ENCODE results near the gene KLB. TPM values are rescaled to one million over a fixed set of nuclear protein-coding genes. Genes with fewer than 3 reads are reported as not detected.
"Not testable (repeated sequence)": the region's sequence is repeated elsewhere in the genome, so short reads cannot be mapped to it uniquely, and the experiment has no call there.

Gene KLB
- total RNA-seq, 2 donors from 2014 or later: 0.09 TPM; not detected in 1

- TF ChIP-seq, protein P1, sequence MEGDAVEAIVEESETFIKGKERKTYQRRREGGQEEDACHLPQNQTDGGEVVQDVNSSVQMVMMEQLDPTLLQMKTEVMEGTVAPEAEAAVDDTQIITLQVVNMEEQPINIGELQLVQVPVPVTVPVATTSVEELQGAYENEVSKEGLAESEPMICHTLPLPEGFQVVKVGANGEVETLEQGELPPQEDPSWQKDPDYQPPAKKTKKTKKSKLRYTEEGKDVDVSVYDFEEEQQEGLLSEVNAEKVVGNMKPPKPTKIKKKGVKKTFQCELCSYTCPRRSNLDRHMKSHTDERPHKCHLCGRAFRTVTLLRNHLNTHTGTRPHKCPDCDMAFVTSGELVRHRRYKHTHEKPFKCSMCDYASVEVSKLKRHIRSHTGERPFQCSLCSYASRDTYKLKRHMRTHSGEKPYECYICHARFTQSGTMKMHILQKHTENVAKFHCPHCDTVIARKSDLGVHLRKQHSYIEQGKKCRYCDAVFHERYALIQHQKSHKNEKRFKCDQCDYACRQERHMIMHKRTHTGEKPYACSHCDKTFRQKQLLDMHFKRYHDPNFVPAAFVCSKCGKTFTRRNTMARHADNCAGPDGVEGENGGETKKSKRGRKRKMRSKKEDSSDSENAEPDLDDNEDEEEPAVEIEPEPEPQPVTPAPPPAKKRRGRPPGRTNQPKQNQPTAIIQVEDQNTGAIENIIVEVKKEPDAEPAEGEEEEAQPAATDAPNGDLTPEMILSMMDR (conservative IDR thresholded peaks at IDR 0.05): peak; percentile 40
- H3K36me3 ChIP-seq (ENCODE audit: control insufficient read depth, insufficient read depth, low read length): no peaks in the 10 kb centered on the region
- 84 to 88% methylated on average over 1 to 4 of the region's 5 CpGs for WGBS, 2 experiments (ENCODE audit: insufficient coverage in 1 of 2, insufficient read length in 1 of 2)
- DNase-seq: no peak
- no peak overlapping the region for H3K27ac ChIP-seq (ENCODE audit: low read depth, low read length)
- H3K4me3 Mint-ChIP-seq: no peak overlapping the region
- H3K4me1 ChIP-seq (ENCODE audit: control insufficient read depth, insufficient read depth, low read length): no peaks in the 10 kb centered on the region
- no peaks in the 10 kb centered on the region for H3K27me3 Mint-ChIP-seq (ENCODE audit: insufficient read depth)
- no peak overlapping the region for H3K4me3 ChIP-seq (ENCODE audit: low read length)
- no peaks in the 10 kb centered on the region for H3K36me3 Mint-ChIP-seq (ENCODE audit: low read depth)
- H3K4me1 Mint-ChIP-seq: peaks cover 6% of the 10 kb centered on the region
- H3K9me3 ChIP-seq (ENCODE audit: control insufficient read depth, low read length): no peaks in the 10 kb centered on the region
- H3K9ac ChIP-seq (ENCODE audit: extremely low read depth, low read length, poor library complexity, severe bottlenecking): no peak overlapping the region
- H3K9me3 Mint-ChIP-seq: no peaks in the 10 kb centered on the region
- H3K27ac Mint-ChIP-seq: no peak overlapping the region
- no peaks in the 10 kb centered on the region for H3K27me3 ChIP-seq (ENCODE audit: control insufficient read depth, insufficient read depth, low read length, poor library complexity, severe bottlenecking)
Observed at GRCh38 chr4:39410415-39410814, 3.7 kb downstream of the KLB start.

DNA sequence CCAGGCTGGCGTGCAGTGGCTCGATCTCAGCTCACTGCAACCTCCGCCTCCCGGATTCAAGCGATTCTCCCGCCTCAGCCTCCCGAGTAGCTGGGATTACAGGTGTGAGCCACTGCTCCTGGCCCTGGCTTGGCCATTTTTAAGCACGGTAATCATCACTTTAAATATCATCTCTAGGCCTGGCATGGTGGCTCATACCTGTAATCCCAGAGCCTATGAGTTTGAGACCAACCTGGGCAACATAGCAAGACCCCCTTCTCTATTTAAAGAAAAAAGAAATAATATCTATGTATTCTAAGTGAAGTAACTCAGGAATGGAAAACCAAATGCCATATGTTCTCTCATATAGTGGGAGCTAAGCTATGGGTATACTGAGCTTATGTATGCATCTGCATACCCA lies 4.8 kb downstream of the KLB start:
- WGBS, 2 experiments (ENCODE audit: insufficient coverage in 1 of 2, insufficient read length in 1 of 2): 87 to 96% methylated on average over 7 to 8 of the region's 8 CpGs
- not testable (repeated sequence) for H3K9me3 Mint-ChIP-seq; H3K4me1 Mint-ChIP-seq; H3K27ac ChIP-seq (ENCODE audit: low read depth, low read length); H3K36me3 ChIP-seq (ENCODE audit: control insufficient read depth, insufficient read depth, low read length); H3K36me3 Mint-ChIP-seq (ENCODE audit: low read depth); H3K4me3 Mint-ChIP-seq; H3K9me3 ChIP-seq (ENCODE audit: control insufficient read depth, low read length); H3K27me3 Mint-ChIP-seq (ENCODE audit: insufficient read depth); H3K27me3 ChIP-seq (ENCODE audit: control insufficient read depth, insufficient read depth, low read length, poor library complexity, severe bottlenecking); H3K9ac ChIP-seq (ENCODE audit: extremely low read depth, low read length, poor library complexity, severe bottlenecking); H3K4me1 ChIP-seq (ENCODE audit: control insufficient read depth, insufficient read depth, low read length); H3K27ac Mint-ChIP-seq; H3K4me3 ChIP-seq (ENCODE audit: low read length); DNase-seq

GRCh38 chr4:39415678-39416283 lies 9.1 kb downstream of the KLB start:
- H3K36me3 Mint-ChIP-seq (ENCODE audit: low read depth): no peaks in the 10 kb centered on the region
- no peaks in the 10 kb centered on the region for H3K27me3 Mint-ChIP-seq (ENCODE audit: insufficient read depth)
- Histone ChIP-seq H3K27me3 (ENCODE audit: control insufficient read depth, insufficient read depth, low read length, poor library complexity, severe bottlenecking) (no peaks in the 10 kb centered on the region), H3K9me3 (ENCODE audit: control insufficient read depth, low read length) (no peaks in the 10 kb centered on the region), H3K9ac (ENCODE audit: extremely low read depth, low read length, poor library complexity, severe bottlenecking) (no peak overlapping the region), H3K27ac (ENCODE audit: low read depth, low read length) (no peak overlapping the region), H3K36me3 (ENCODE audit: control insufficient read depth, insufficient read depth, low read length) (no peaks in the 10 kb centered on the region), H3K4me1 (ENCODE audit: control insufficient read depth, insufficient read depth, low read length) (no peaks in the 10 kb centered on the region), H3K4me3 (ENCODE audit: low read length) (no peak overlapping the region)
- 100% methylated on average over 1 of the region's 2 CpGs; no CpG with 5 or more reads in 1 of the 2 experiments for whole genome bisulfite sequencing, 2 experiments (ENCODE audit: insufficient coverage in 1 of 2, insufficient read length in 1 of 2)
- H3K27ac Mint-ChIP-seq: no peak overlapping the region
- no peaks in the 10 kb centered on the region for H3K9me3 Mint-ChIP-seq
- TF ChIP-seq, protein P1 (conservative IDR thresholded peaks at IDR 0.05): no peak
- DNase-seq: no peak
- H3K4me3 Mint-ChIP-seq: no peak overlapping the region
- H3K4me1 Mint-ChIP-seq: no peaks in the 10 kb centered on the region

DNA sequence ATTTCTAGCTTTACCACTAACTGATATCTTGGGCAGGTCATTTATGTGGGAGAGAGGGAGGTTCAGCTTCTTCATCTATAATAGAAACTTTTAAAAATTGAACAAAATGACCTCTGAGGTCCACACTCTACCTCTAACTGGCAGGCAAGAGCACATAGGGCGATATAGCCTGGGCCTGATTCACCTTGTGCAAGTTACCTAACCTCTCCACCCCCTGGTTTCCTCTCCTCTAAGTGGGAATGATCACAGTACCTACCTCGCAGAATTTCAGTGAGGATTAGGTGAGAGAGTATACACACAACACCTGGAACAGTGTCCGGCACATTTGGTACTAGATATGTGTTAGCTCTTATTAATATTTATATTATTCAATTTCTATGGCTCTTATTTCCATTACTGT lies 15.5 kb downstream of the KLB start:
- H3K27me3 Mint-ChIP-seq (ENCODE audit: insufficient read depth): no peaks in the 10 kb centered on the region
- no peak overlapping the region for H3K27ac ChIP-seq (ENCODE audit: low read depth, low read length)
- no peak overlapping the region for H3K9ac ChIP-seq (ENCODE audit: extremely low read depth, low read length, poor library complexity, severe bottlenecking)
- H3K4me3 ChIP-seq (ENCODE audit: low read length): no peak overlapping the region
- no peak overlapping the region for H3K4me3 Mint-ChIP-seq
- no peaks in the 10 kb centered on the region for H3K36me3 ChIP-seq (ENCODE audit: control insufficient read depth, insufficient read depth, low read length)
- WGBS, 2 experiments (ENCODE audit: insufficient coverage in 1 of 2, insufficient read length in 1 of 2): 92% methylated on average over 1 of the region's 3 CpGs; no CpG with 5 or more reads in 1 of the 2 experiments
- no peak overlapping the region for H3K27ac Mint-ChIP-seq
- no peaks in the 10 kb centered on the region for H3K4me1 ChIP-seq (ENCODE audit: control insufficient read depth, insufficient read depth, low read length)
- DNase-seq: no peak
- no peaks in the 10 kb centered on the region for H3K9me3 ChIP-seq (ENCODE audit: control insufficient read depth, low read length)
- no peaks in the 10 kb centered on the region for H3K36me3 Mint-ChIP-seq (ENCODE audit: low read depth)
- no peaks in the 10 kb centered on the region for H3K27me3 ChIP-seq (ENCODE audit: control insufficient read depth, insufficient read depth, low read length, poor library complexity, severe bottlenecking)
- no peaks in the 10 kb centered on the region for H3K4me1 Mint-ChIP-seq
- no peaks in the 10 kb centered on the region for H3K9me3 Mint-ChIP-seq
- TF ChIP-seq, protein P1 (conservative IDR thresholded peaks at IDR 0.05): no peak

GRCh38 chr4:39425297-39425696 lies 18.6 kb downstream of the KLB start:
- not testable (repeated sequence) for H3K9me3 Mint-ChIP-seq; H3K27me3 Mint-ChIP-seq (ENCODE audit: insufficient read depth); H3K36me3 ChIP-seq (ENCODE audit: control insufficient read depth, insufficient read depth, low read length); H3K9ac ChIP-seq (ENCODE audit: extremely low read depth, low read length, poor library complexity, severe bottlenecking); H3K27ac Mint-ChIP-seq; H3K27ac ChIP-seq (ENCODE audit: low read depth, low read length); H3K4me3 ChIP-seq (ENCODE audit: low read length); H3K36me3 Mint-ChIP-seq (ENCODE audit: low read depth); H3K4me1 ChIP-seq (ENCODE audit: control insufficient read depth, insufficient read depth, low read length); H3K4me1 Mint-ChIP-seq; H3K27me3 ChIP-seq (ENCODE audit: control insufficient read depth, insufficient read depth, low read length, poor library complexity, severe bottlenecking); DNase-seq; H3K9me3 ChIP-seq (ENCODE audit: control insufficient read depth, low read length); H3K4me3 Mint-ChIP-seq
- 100% methylated on average over 1 of the region's 1 CpG; no CpG with 5 or more reads in 1 of the 2 experiments for WGBS, 2 experiments (ENCODE audit: insufficient coverage in 1 of 2, insufficient read length in 1 of 2)
